Dermis microvascular lymphatic vessel endothelial cell (primary cell): ENCODE measurements around the gene ZRANB3. TPM values are rescaled to one million over a fixed set of nuclear protein-coding genes. Genes with fewer than 3 reads are reported as not detected.
"Not testable (repeated sequence)": the region's sequence is repeated elsewhere in the genome, so short reads cannot be mapped to it uniquely, and the experiment has no call there.

Experiments used
- DNase-seq, 2 donors: peaks; one replicate each; pipeline versions ENCODE4 v3.0.0 to v3.0.0-alpha.2; 2010; ENCODE audit warnings: low read depth in 2 of 2
- total RNA-seq: library from RNA; depleted of rRNA; stranded (reverse); fragments of >200 nt; gene quantifications from 2 replicates; pipeline ENCODE4 v1.2.1, GENCODE V29; 2014

ZRANB3 gene
- total RNA-seq, 1 donor from 2014 or later: 6.0 TPM

GRCh38 chr2:135130751-135131150, 400.3 kb downstream of the ZRANB3 start:
- no peak for DNase-seq

- DNase-seq: no peak
Observed at GRCh38 chr2:135125940-135126339, 405.1 kb downstream of the ZRANB3 start.

GRCh38 chr2:135124924-135125886, 405.8 kb downstream of the ZRANB3 start:
- no peak for DNase-seq

- DNase-seq: not testable (repeated sequence)
Observed at GRCh38 chr2:135121658-135122039, 409.4 kb downstream of the ZRANB3 start.

GRCh38 chr2:135121016-135121657, 409.9 kb downstream of the ZRANB3 start:
- DNase-seq: no peak

GRCh38 chr2:135119582-135119981, 411.4 kb downstream of the ZRANB3 start:
- no peak for DNase-seq

GRCh38 chr2:135113322-135113721, 417.7 kb downstream of the ZRANB3 start:
- no peak for DNase-seq

- DNase-seq: not testable (repeated sequence)
Observed at GRCh38 chr2:135105513-135106316, 425.3 kb downstream of the ZRANB3 start.

- no peak for DNase-seq
Observed at GRCh38 chr2:135103843-135104242, 427.2 kb downstream of the ZRANB3 start.

- DNase-seq: no peak
Observed at GRCh38 chr2:135099802-135100483, 431.1 kb downstream of the ZRANB3 start.

GRCh38 chr2:135097532-135098231, 433.3 kb downstream of the ZRANB3 start:
- no peak for DNase-seq

GRCh38 chr2:135096665-135097446, 434.2 kb downstream of the ZRANB3 start:
- DNase-seq: no peak

GRCh38 chr2:135095591-135095990, 435.4 kb downstream of the ZRANB3 start:
- no peak for DNase-seq

- no peak for DNase-seq
Observed at GRCh38 chr2:135094508-135094907, 436.5 kb downstream of the ZRANB3 start.

GRCh38 chr2:135093670-135094330, 437.2 kb downstream of the ZRANB3 start:
- no peak for DNase-seq

GRCh38 chr2:135093193-135093592, 437.8 kb downstream of the ZRANB3 start:
- no peak for DNase-seq

GRCh38 chr2:135091681-135092080, 439.3 kb downstream of the ZRANB3 start:
- no peak for DNase-seq

- not testable (repeated sequence) for DNase-seq
Observed at GRCh38 chr2:135089597-135089996, 441.4 kb downstream of the ZRANB3 start.
